Stimulated activated CD8-positive, alpha-beta memory T cell treated with anti-CD3 and anti-CD28 coated beads, Interleukin-7, amount 100 ng/mL, for 4 hours (primary cell): ENCODE measurements around the gene MAPK8.
A peak's percentile ranks its signal among the peaks of the same experiment; 100 is the strongest.

Source experiments
- DNase-seq, 2 donors: peaks; one replicate each; pipeline ENCODE4 v3.0.0-alpha.2; 2020; ENCODE audit warnings: low read depth in 2 of 2

Gene MAPK8

DNA sequence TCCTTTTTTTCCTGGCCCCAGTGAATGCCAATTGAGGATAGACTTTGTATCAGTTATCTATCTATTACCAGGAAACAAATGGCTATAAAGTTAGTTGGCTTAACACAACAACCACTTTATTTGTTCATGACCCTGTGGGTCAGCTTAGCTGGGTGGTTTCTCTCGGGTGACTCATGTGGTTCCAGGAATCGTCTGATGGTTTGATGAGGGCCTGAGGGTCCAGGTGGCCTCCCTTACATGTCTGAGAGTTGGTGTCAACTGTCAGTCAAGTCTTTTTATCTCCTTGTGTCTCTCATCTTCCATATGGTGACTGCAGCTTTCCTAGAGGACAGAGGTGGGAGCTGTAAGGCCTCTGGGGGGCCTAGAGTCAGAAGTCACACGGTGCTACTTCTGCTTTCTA lies 15.3 kb upstream of the MAPK8 start:
- DNase-seq = no peak

- no peak for DNase-seq
Measured at GRCh38 chr10:48292616-48293015, 13.9 kb upstream of the MAPK8 start.

- no peak for DNase-seq
Measured at GRCh38 chr10:48294431-48294830, 12.0 kb upstream of the MAPK8 start.

DNA sequence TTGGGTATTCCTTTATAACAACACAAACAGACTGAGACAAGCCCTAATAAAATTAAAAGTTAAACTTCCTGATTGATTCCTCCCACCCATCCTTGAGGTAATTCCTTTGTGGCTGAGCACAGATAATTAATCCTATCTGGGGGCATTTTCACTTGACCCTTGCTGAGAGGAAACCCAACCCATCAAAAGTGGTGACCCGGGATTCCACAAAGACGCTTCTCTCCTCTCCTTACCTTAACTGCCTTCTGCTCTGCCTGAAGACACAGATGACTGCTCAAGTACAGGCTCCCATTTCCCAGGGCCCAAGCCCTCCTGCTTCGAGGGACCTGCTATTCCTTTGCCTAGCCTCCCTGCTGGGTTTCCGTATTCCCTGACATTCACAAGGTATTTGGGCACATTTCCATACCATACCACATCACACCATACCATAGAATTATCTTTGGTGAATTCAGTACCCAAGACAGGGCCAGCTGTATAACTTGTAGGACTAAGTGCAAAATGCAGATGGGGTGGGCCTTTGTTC lies 9.8 kb upstream of the MAPK8 start:
- DNase-seq = no peak

DNA sequence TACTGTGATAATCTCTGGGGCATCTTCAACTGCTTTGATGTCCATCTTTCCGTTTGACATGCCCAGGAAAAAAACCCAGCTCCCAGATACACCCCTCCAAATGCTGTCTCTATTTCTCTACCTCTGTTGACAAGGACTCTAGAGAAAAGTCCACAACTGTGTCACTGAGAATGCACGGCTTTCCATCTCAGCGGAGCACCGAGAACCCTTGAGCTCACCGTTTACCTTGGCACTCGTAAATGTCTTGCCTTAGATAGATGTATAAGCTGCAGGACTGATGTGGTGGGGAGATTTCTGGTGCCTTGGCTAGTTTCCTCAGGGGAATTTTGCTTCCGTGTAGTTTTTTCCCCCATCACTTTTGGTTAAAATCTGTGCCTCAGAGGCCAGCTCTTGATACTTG lies 7.4 kb upstream of the MAPK8 start:
- DNase-seq = no peak

- no peak for DNase-seq
Measured at GRCh38 chr10:48299692-48300091, 6.8 kb upstream of the MAPK8 start.

GRCh38 chr10:48300556-48300955 lies 5.9 kb upstream of the MAPK8 start:
- no peak for DNase-seq

DNA sequence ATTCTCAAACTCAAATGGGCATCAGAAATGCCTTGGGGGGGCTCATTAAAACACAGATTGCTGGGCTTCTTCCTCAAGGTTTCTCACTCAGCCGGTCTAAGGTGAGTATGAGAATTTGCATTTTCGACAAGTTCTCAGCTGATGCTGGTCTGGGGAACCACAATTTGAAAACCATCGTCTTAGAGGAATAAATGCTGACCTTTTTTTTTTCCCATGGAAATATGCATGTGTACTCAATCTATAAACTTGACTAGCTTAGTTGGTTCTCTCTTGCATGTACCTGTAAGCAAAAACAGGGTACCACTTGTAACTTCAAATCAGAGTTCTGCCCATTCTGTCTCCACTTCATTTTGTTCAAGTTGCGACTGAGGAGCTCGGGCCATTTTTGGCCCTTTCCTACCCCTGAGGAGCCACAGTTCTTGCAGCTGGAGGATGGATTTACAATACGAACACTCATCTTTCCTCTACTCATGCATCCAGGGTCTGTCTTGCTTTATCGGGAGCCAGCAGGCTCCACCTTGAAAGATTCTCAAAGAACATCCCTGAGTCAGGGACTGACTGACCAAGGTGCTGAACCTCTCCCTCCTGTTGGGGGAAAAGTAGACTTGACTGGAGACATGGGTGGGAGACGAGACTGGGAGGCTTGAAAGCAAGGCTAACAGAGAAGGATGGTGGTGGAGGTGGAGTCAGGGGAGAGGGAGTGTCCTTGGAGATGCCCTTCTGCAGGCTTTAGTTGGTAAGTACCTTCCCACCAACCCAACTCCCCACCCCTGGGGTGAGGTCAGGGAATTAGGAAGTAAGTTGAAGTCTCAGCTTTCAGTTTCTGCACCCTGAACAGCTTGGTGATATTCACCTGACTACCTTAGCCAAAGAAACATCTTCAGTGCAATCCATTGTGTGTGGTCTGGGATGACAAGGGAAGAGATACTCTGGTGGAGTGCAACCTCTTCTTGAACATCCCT lies 3.7 kb upstream of the MAPK8 start:
- DNase-seq = no peak

GRCh38 chr10:48305905-48306264 lies 592 bp upstream of the MAPK8 start:
- DNase-seq = no peak

- DNase-seq = peak; percentile 46 to 72
Measured at GRCh38 chr10:48306870-48307710, 613 bp downstream of the MAPK8 start.

GRCh38 chr10:48307711-48308018 lies 1.2 kb downstream of the MAPK8 start:
- DNase-seq = no peak

DNA sequence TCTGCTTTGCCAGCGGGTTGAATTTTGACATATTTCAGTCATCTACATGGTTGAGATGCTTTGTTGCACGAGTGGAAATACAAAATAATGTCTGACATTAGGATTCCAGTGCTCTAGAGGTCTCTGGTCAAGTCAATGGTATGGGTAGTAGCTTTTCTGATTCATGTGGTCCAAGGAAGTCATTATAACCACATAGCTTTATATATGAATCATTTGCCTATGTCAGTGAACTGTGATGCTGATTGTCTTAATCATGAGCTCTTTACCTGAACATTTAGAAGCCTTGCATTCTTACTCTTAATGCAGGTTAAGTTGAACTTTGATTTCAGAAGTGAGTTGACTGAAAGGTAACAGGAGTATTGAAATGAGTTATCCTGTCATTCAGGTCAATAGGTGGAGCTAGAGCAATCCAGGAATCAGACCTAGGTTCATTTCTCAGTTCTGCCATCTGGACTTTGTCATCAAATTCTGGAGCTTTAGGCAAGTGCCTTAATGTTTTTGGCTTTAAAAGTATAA lies 3.3 kb downstream of the MAPK8 start:
- no peak for DNase-seq

DNA sequence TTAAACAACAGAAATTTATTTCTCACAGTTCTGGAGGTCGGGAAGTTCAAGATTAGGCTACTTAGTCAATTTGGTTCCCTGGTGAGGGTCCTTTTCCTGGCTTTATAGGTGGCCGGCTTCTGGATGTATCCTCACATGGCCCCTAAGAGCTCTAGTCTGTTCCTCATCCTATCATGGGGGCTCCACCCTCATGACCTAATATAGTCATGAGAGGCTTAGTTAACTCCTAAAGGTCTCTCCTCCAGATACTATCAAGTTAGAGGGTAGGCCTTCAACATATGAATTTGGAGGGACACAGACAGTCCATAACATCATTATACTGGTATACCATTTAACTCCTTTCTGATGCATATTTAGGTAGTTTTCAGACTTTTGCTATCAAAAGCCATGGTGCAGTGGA lies 7.6 kb downstream of the MAPK8 start:
- DNase-seq = no peak

DNA sequence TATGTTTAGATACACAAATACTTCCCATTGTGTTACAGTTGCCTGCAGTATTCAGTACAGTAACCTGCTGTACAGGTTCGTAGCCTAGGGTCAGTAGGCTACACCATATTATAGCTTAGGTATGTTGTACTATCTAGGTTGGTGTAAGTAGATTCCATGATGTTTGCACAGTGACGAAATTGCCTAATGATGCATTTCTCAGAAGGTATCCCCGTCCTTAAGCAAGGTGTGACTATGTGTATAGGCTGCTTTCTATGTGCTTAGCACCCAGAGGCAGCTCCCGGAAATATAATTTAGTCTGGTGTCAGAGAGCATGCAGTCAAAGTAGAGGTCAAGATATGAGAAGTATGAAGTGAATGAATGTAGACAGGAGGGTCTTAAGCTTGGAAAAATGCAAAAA lies 9.8 kb downstream of the MAPK8 start:
- DNase-seq = no peak

DNA sequence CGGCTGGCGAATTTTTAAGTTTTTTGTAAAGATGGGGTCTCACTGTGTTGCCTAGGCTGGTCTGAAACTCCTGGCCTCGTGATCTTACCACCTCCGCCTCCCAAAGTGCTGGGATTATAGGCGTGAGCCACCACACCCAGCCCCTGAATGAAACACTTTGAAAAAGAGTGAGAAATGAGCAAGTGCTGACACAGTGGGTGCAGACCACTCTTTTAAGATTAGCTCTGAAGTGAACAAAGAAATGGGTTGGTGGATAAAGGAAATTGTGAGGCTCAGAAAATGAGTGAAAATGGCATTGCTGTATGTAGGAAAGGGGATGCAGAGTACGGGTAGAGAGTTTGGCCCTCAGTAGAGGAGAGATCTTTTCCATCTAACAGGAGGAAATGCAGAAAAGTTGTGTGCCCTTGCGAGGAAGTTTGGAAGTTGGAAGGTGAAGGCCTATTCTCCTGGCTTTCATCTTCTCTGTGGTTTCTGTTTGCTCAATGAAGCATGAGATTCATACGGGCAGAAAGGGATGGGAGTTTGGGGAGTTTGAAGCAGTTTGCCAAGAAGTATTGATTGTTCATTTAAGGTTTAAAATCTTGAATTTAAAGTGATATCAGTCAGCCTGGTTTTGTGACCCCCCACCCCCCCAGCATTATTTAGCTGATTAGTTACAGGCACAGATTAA lies 11.0 kb downstream of the MAPK8 start:
- DNase-seq = no peak

DNA sequence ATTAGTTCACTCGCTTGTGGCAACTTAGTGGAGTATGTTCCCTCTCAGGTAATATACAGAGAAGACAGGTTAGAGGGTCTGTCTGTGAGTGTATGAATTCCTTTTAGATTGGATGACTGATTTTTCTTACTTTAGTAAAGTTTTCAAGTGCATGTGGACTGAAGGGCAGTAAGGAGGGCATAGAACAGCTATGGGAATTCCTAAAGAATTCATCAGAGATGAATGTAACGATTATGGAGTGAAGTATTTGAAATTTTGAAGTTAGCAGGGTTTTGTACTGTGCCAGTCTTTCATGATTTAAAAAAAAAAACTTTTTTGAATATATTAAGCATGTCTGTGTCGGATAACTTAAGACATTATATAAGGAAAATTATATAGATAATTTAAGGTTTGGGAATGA lies 15.5 kb downstream of the MAPK8 start:
- no peak for DNase-seq

GRCh38 chr10:48324580-48324979 lies 18.1 kb downstream of the MAPK8 start:
- no peak for DNase-seq

- DNase-seq = no peak
Measured at GRCh38 chr10:48330269-48330668, 23.8 kb downstream of the MAPK8 start.

DNA sequence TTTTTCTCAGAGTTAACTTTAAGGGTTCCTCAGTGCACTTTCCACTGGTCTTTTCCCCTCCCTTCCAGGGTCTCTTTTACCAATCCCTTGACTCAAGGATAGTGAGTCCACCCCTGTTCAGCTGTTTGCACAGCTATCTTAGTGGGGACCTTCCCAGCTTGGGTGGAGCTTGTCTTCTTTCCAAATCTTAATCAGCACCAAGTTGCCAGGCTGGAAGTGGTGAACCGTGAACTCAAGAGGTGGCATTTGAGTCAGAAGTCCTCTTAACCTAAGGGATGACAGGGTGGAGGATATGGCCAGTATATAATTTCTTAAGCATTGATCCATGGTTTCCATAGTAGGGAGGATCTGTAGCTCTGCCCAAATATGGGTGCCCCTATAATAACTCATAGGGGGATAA lies 25.0 kb downstream of the MAPK8 start:
- DNase-seq = no peak

DNA sequence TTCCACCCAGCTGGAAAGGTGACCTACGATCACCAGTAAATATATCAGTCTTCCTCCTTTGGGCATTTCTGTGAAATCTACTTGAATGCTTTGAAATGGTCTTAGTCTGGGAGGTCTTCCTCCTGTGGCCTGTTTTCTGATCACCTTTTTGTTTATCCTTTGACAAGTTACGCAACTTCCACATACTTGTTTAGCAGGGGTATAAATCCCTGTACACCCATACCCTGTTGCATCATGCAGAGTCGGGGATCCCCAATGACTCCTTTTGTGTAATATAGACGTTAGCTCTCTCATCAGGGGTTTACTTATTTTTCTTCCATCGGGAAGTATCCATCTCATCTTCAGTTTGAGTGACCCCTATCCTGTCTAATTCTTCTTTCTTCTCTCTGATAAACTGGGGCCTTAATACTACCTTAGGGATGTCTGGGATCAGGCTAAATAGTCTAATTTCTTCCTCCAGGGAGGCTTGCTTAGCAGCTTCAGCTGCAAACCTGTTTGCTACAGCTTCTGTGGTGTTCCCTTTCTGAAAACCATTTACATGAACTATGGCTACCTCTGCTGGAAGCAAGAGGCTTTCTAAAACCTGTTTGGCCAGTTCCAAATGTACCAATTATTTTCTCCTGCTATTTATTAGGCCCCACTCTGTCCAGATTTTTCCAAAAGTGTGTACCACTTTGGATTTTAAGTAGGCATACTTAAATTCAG lies 25.8 kb downstream of the MAPK8 start:
- DNase-seq = no peak

DNA sequence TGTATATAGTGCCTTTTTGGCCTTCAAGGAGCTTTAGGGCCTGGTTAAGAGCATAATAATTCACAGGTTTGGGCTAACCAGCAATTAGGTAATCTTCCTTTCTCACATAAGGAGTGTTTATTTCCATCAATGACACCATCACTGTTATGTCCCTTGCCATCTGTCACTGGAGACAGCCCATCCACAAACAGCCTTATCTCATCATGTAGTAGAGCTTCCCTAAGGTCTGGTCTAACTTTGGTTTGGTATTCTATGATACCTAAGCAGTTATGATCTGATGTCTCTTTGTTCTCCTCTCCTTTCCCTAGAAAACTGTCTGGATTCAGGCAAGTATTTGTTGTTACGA lies 26.4 kb downstream of the MAPK8 start:
- DNase-seq = no peak

DNA sequence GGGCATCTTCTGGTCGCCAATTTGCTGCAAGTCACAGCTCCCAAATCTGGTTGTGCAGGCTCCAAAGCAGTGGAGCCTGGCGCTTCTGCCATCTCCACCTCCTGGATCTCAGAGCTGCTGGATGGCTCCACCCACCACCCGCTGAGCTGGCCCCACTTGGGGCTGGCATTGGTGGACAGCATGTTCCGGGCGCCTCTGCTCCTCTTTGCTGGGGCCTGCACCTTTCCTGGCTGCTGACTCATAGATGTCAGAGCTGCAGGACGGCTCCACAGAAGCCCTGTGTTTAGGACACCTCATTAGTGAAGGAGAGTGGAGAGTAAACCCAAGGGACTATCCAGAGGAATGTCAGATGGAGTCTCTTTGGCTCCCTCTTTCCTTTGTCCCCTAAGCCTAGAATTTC lies 27.4 kb downstream of the MAPK8 start:
- DNase-seq = no peak
